WTC11 (cell line): Measurements from ENCODE around the gene AMBP.

Experiments
- CREB1 ChIP-seq: sonication (generic); formaldehyde crosslinking; IDR thresholded peaks from 2 replicates; pipeline ENCODE4 v1.8.0; 2023; ENCODE audit warnings: mild to moderate bottlenecking, missing genetic modification reagents
- CREM ChIP-seq: sonication (generic); formaldehyde crosslinking; IDR thresholded peaks from 2 replicates; pipeline ENCODE4 v1.8.1; 2022; ENCODE audit warnings: mild to moderate bottlenecking, missing genetic modification reagents, moderate library complexity
- EMX1 ChIP-seq: fragments of 250-450 bp; sonication (Bioruptor Pico); IDR thresholded peaks from 2 replicates; pipeline ENCODE4 v1.8.0; 2021; ENCODE audit warnings: mild to moderate bottlenecking
- ETV6 ChIP-seq: sonication (generic); formaldehyde crosslinking; IDR thresholded peaks from 2 replicates; pipeline ENCODE4 v1.8.1; 2022; ENCODE audit warnings: mild to moderate bottlenecking, missing genetic modification reagents
- IRF1 ChIP-seq: sonication (generic); formaldehyde crosslinking; IDR thresholded peaks from 2 replicates; pipeline ENCODE4 v1.8.0; 2023; ENCODE audit warnings: missing genetic modification reagents
- JAZF1 ChIP-seq: fragments of 250-450 bp; sonication (Bioruptor Pico); IDR thresholded peaks from 2 replicates; pipeline ENCODE4 v1.9.0; 2021; ENCODE audit warnings: moderate library complexity, mild to moderate bottlenecking, inconsistent platforms
- JUN ChIP-seq: sonication (generic); formaldehyde crosslinking; IDR thresholded peaks from 2 replicates; pipeline ENCODE4 v1.8.0; 2023; ENCODE audit warnings: mild to moderate bottlenecking, missing genetic modification reagents
- KAT7 ChIP-seq: sonication (generic); formaldehyde crosslinking; IDR thresholded peaks from 2 replicates; pipeline ENCODE4 v1.8.1; 2023; ENCODE audit warnings: missing genetic modification reagents, mild to moderate bottlenecking, borderline replicate concordance
- NR2C2 ChIP-seq: sonication (generic); formaldehyde crosslinking; IDR thresholded peaks from 2 replicates; pipeline ENCODE4 v1.8.0; 2022; ENCODE audit warnings: mild to moderate bottlenecking, missing genetic modification reagents
- NR3C1 ChIP-seq: sonication (generic); formaldehyde crosslinking; conservative IDR thresholded peaks from 2 replicates; pipeline ENCODE4 v1.8.1; 2023; ENCODE audit warnings: low read depth, mild to moderate bottlenecking, missing genetic modification reagents
- PREB ChIP-seq: sonication (generic); formaldehyde crosslinking; IDR thresholded peaks from 2 replicates; pipeline ENCODE4 v1.8.1; 2022; ENCODE audit warnings: mild to moderate bottlenecking, missing genetic modification reagents, moderate library complexity, borderline replicate concordance
- TF ChIP-seq, protein P1 (sequence below): fragments of 200-600 bp; IDR thresholded peaks from 2 replicates; pipeline ENCODE4 v1.8.0; 2022; ENCODE audit warnings: antibody characterized with exemption
- TF ChIP-seq, protein P2 (sequence below): sonication (generic); formaldehyde crosslinking; IDR thresholded peaks from 2 replicates; pipeline ENCODE4 v1.8.1; 2023; ENCODE audit warnings: mild to moderate bottlenecking, missing genetic modification reagents, moderate library complexity

- TF ChIP-seq KAT7 (CRISPR knock-in tag) (no peak), EMX1 (no peak), JAZF1 (CRISPR knock-in tag) (no peak), NR3C1 (CRISPR knock-in tag) (no peak), IRF1 (no peak), NR2C2 (no peak), CREB1 (no peak), ETV6 (no peak), PREB (CRISPR knock-in tag) (no peak), JUN (CRISPR knock-in tag) (no peak), CREM (CRISPR knock-in tag) (no peak)
- TF ChIP-seq, protein P1, sequence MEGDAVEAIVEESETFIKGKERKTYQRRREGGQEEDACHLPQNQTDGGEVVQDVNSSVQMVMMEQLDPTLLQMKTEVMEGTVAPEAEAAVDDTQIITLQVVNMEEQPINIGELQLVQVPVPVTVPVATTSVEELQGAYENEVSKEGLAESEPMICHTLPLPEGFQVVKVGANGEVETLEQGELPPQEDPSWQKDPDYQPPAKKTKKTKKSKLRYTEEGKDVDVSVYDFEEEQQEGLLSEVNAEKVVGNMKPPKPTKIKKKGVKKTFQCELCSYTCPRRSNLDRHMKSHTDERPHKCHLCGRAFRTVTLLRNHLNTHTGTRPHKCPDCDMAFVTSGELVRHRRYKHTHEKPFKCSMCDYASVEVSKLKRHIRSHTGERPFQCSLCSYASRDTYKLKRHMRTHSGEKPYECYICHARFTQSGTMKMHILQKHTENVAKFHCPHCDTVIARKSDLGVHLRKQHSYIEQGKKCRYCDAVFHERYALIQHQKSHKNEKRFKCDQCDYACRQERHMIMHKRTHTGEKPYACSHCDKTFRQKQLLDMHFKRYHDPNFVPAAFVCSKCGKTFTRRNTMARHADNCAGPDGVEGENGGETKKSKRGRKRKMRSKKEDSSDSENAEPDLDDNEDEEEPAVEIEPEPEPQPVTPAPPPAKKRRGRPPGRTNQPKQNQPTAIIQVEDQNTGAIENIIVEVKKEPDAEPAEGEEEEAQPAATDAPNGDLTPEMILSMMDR = no peak
- TF ChIP-seq, protein P2, sequence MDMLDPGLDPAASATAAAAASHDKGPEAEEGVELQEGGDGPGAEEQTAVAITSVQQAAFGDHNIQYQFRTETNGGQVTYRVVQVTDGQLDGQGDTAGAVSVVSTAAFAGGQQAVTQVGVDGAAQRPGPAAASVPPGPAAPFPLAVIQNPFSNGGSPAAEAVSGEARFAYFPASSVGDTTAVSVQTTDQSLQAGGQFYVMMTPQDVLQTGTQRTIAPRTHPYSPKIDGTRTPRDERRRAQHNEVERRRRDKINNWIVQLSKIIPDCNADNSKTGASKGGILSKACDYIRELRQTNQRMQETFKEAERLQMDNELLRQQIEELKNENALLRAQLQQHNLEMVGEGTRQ = no peak
Measured at GRCh38 chr9:114047717-114048116, 30.4 kb downstream of the AMBP start.
